HepG2 (cell line): ENCODE data around the gene TEAD1. TPM values are rescaled to one million over a fixed set of nuclear protein-coding genes. Genes with fewer than 3 reads are reported as not detected.

Source experiments
- CAMTA2 ChIP-seq: sonication (generic); formaldehyde crosslinking; IDR thresholded peaks from 2 replicates; pipeline ENCODE4 v1.4.0; 2020; ENCODE audit warnings: mild to moderate bottlenecking, missing genetic modification reagents, borderline replicate concordance
- CREB1 ChIP-seq, 2 experiments: fragments of 450-650 bp in 1 of 2; IDR thresholded peaks; 2 replicates each; pipeline ENCODE4 v1.6.1; 2016 to 2017; ENCODE audit warnings: control low read depth in 1 of 2, mild to moderate bottlenecking in 1 of 2, missing compliant biosample characterization in 1 of 2, missing genetic modification characterization in 1 of 2
- CREM ChIP-seq, 2 experiments: sonication (generic) in 1 of 2; formaldehyde crosslinking in 1 of 2; IDR thresholded peaks; 2 replicates each; pipeline versions ENCODE4 v1.4.0 to v1.6.1; 2016 to 2020; ENCODE audit warnings: antibody characterized with exemption in 1 of 2, mild to moderate bottlenecking in 1 of 2, missing genetic modification reagents in 1 of 2
- ELF3 ChIP-seq: IDR thresholded peaks from 2 replicates; pipeline ENCODE4 v1.6.1; 2016; ENCODE audit warnings: missing genetic modification reagents, missing compliant biosample characterization
- EZH2 ChIP-seq: conservative IDR thresholded peaks from 2 replicates; pipeline ENCODE4 v1.6.1; 2012; ENCODE audit warnings: mild to moderate bottlenecking, low read depth, low read length, moderate library complexity
- FOXA3 ChIP-seq: IDR thresholded peaks from 2 replicates; pipeline ENCODE4 v1.6.1; 2016; ENCODE audit warnings: missing genetic modification reagents, missing compliant biosample characterization
- FOXP1 ChIP-seq, 2 experiments: fragments of 450-650 bp in 1 of 2; IDR thresholded peaks; 2 replicates each; pipeline ENCODE4 v1.6.1; 2017 to 2018; ENCODE audit warnings: antibody characterized with exemption in 1 of 2
- PAXIP1 ChIP-seq: sonication (generic); formaldehyde crosslinking; conservative IDR thresholded peaks from 2 replicates; pipeline ENCODE4 v1.4.0; 2020; ENCODE audit warnings: mild to moderate bottlenecking, missing genetic modification reagents, moderate library complexity
- SOX13 ChIP-seq, 3 experiments: fragments of 450-650 bp in 1 of 3; sonication (generic) in 1 of 3; formaldehyde crosslinking in 1 of 3; IDR thresholded peaks in 2 of 3; conservative IDR thresholded peaks in 1 of 3; 2 replicates each; pipeline versions ENCODE4 v1.5.0 to v1.6.1; 2016 to 2020; ENCODE audit warnings: antibody characterized with exemption in 1 of 3, mild to moderate bottlenecking in 1 of 3, missing compliant biosample characterization in 1 of 3, missing genetic modification reagents in 1 of 3, moderate library complexity in 1 of 3
- SOX5 ChIP-seq: IDR thresholded peaks from 2 replicates; pipeline ENCODE4 v1.6.1; 2016; ENCODE audit warnings: borderline replicate concordance
- TCF7 ChIP-seq: sonication (generic); IDR thresholded peaks from 2 replicates; pipeline ENCODE4 v1.6.1; 2016; ENCODE audit warnings: antibody characterized with exemption, low read depth
- TEAD3 ChIP-seq: optimal IDR thresholded peaks from 2 replicates; pipeline ENCODE3; 2016; ENCODE audit warnings: borderline replicate concordance
- ZFP36 ChIP-seq: fragments of 150-350 bp; IDR thresholded peaks from 2 replicates; pipeline ENCODE4 v1.6.1; 2018; ENCODE audit warnings: borderline replicate concordance, low read length, low read depth; ENCODE audit not compliant: partially characterized antibody
- ZKSCAN1 ChIP-seq: fragments of 150-350 bp; IDR thresholded peaks from 2 replicates; pipeline ENCODE4 v1.6.1; 2014; ENCODE audit warnings: low read length
- ZNF414 ChIP-seq: sonication (generic); formaldehyde crosslinking; IDR thresholded peaks from 2 replicates; pipeline ENCODE4 v1.5.0; 2020; ENCODE audit warnings: missing genetic modification reagents
- polyA plus RNA-seq, 8 experiments: library from polyadenylated mRNA; depleted of rRNA in 3 of 8; stranded (reverse) in 7 of 8; unstranded in 1 of 8; fragments of >200 nt; fragmentation: Illumina TruSeq in 4 of 8; extraction: Trizol in 4 of 8; gene quantifications; 2 replicates each; pipeline versions ENCODE4 v1.2.1 to v1.2.3, GENCODE V29; 2011 to 2016; ENCODE audit warnings: low read depth in 4 of 8, missing spikeins in 1 of 8, mixed read lengths in 1 of 8; ENCODE audit not compliant: insufficient read depth in 1 of 8
- total RNA-seq, 5 experiments: library from RNA; depleted of rRNA; stranded (reverse); fragments of >200 nt; fragmentation: Illumina TruSeq; extraction: Trizol; gene quantifications; 2 replicates each; pipeline ENCODE4 v1.2.3, GENCODE V29; 2016; ENCODE audit warnings: low read depth in 1 of 5

The TEAD1 gene
- total and polyA plus RNA-seq, 2 of the 13 experiments (the other 11 are each of a cell fraction or from before 2014, with no cell fraction given): 20.1 to 30.5 TPM

GRCh38 chr11:12723421-12724300 lies 49.4 kb downstream of the TEAD1 start (continued):
- TF ChIP-seq SOX5 (CRISPR knock-in tag) (peak; percentile 7; the same call in 1 of the 2 replicates), PAXIP1 (CRISPR knock-in tag) (peak; percentile 54), CREB1 (IDR thresholded peaks at IDR 0.05) (0 out of 2 replicates have a peak, but pooled peaks have one; percentile 25), CREB1 (CRISPR knock-in tag; IDR thresholded peaks at IDR 0.05) (no peak), ZFP36 (no peak), CAMTA2 (CRISPR knock-in tag) (no peak), FOXP1 (IDR thresholded peaks at IDR 0.05) (no peak), FOXP1 (CRISPR knock-in tag; IDR thresholded peaks at IDR 0.05) (0 out of 2 replicates have a peak, but pooled peaks have one; percentile 8), ZNF414 (CRISPR knock-in tag) (no peak), ELF3 (CRISPR knock-in tag) (0 out of 2 replicates have a peak, but pooled peaks have one; percentile 19), CREM (IDR thresholded peaks at IDR 0.05) (peak; percentile 28; the same call in 1 of the 2 replicates), CREM (CRISPR knock-in tag; IDR thresholded peaks at IDR 0.05) (no peak), FOXA3 (CRISPR knock-in tag) (0 out of 2 replicates have a peak, but pooled peaks have one; percentile 12), EZH2 (no peak), SOX13 (IDR thresholded peaks at IDR 0.05) (no peak), SOX13 (CRISPR knock-in tag; conservative IDR thresholded peaks at IDR 0.05 in 1 of 2, IDR thresholded peaks at IDR 0.05 in 1 of 2) (peak in 1 of 2 experiments; percentile 19; a peak in 1 of 4 replicates), ZKSCAN1 (peak; percentile 94), TEAD3 (CRISPR knock-in tag) (peak; percentile 50), TCF7 (peak; percentile 47; the same call in 1 of the 2 replicates)
